Spleen (tissue), 7 donors: Measurements from ENCODE around the gene CCDC74A.
"Not testable (repeated sequence)": the region's sequence is repeated elsewhere in the genome, so short reads cannot be mapped to it uniquely, and the experiment has no call there.

ENCODE experiments used
- POLR2A ChIP-seq, 3 donors: fragments of 450-650 bp; IDR thresholded peaks; one replicate each; pipeline ENCODE4 v1.5.1; 2017; ENCODE audit warnings: antibody characterized with exemption in 3 of 3, mild to moderate bottlenecking in 1 of 3
- POLR2AphosphoS5 ChIP-seq, 3 donors: sonication (generic); formaldehyde crosslinking; IDR thresholded peaks; one replicate each; pipeline ENCODE4 v1.5.1; 2017; ENCODE audit warnings: antibody characterized with exemption in 3 of 3
- TF ChIP-seq, protein P1 (sequence below), 11 experiments: fragments of 200-600 bp in 7 of 11; fragments of 450-650 bp in 4 of 11; sonication (generic) in 4 of 11; IDR thresholded peaks in 8 of 11; conservative IDR thresholded peaks in 3 of 11; 1 replicate in 7 of 11; 2 replicates in 4 of 11; pipeline versions ENCODE4 v1.4.0 to v1.8.0; 2016 to 2021; ENCODE audit warnings: antibody characterized with exemption in 11 of 11, inconsistent platforms in 4 of 11, mild to moderate bottlenecking in 1 of 11
- donor health status: DM: no; HTN: no; CAD: no; lungs with moderate emphysema.
- donor health status: DM: no; HTN: no; CAD: no.
- donor health status: DM: no; HTN: no; CAD: no.

DNA sequence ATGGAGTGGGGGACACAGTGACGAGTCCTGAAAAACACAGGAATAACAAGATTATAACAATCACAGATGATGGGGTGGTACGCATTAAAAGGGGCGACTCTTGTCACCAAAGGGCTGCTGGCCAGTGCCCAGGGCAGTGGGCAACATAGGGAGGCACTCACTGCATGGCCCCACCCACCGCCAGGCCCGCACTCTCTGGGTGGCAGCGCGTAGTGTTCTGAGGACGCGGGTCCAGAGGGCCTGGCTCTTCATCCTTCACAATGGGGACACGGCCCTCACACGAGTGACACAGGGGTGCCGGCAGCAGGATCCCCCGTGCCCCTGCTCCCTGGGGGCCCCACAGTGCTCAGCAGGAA, 6.6 kb downstream of the CCDC74A start:
- TF ChIP-seq, protein P1, sequence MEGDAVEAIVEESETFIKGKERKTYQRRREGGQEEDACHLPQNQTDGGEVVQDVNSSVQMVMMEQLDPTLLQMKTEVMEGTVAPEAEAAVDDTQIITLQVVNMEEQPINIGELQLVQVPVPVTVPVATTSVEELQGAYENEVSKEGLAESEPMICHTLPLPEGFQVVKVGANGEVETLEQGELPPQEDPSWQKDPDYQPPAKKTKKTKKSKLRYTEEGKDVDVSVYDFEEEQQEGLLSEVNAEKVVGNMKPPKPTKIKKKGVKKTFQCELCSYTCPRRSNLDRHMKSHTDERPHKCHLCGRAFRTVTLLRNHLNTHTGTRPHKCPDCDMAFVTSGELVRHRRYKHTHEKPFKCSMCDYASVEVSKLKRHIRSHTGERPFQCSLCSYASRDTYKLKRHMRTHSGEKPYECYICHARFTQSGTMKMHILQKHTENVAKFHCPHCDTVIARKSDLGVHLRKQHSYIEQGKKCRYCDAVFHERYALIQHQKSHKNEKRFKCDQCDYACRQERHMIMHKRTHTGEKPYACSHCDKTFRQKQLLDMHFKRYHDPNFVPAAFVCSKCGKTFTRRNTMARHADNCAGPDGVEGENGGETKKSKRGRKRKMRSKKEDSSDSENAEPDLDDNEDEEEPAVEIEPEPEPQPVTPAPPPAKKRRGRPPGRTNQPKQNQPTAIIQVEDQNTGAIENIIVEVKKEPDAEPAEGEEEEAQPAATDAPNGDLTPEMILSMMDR (IDR thresholded peaks at IDR 0.05 in 8 of 11, conservative IDR thresholded peaks at IDR 0.05 in 3 of 11): not testable (repeated sequence)
- TF ChIP-seq POLR2A, POLR2AphosphoS5 (IDR thresholded peaks at IDR 0.05): not testable (repeated sequence)
